GM12891 (cell line): ENCODE results near the gene PGS1.

ENCODE experiments used
- POLR2A ChIP-seq: IDR thresholded peaks from 2 replicates; pipeline ENCODE4 v1.6.1; 2011; ENCODE audit warnings: low read depth, low read length, control low read depth
- POLR2AphosphoS5 ChIP-seq: IDR thresholded peaks from 2 replicates; pipeline ENCODE4 v1.6.1; 2011; ENCODE audit warnings: low read depth, low read length, control low read depth
- SPI1 ChIP-seq: IDR thresholded peaks from 2 replicates; pipeline ENCODE4 v1.6.1; 2011; ENCODE audit warnings: low read depth, low read length, control low read depth
- TAF1 ChIP-seq: IDR thresholded peaks from 2 replicates; pipeline ENCODE4 v1.6.1; 2011; ENCODE audit warnings: low read depth, low read length, control low read depth

DNA sequence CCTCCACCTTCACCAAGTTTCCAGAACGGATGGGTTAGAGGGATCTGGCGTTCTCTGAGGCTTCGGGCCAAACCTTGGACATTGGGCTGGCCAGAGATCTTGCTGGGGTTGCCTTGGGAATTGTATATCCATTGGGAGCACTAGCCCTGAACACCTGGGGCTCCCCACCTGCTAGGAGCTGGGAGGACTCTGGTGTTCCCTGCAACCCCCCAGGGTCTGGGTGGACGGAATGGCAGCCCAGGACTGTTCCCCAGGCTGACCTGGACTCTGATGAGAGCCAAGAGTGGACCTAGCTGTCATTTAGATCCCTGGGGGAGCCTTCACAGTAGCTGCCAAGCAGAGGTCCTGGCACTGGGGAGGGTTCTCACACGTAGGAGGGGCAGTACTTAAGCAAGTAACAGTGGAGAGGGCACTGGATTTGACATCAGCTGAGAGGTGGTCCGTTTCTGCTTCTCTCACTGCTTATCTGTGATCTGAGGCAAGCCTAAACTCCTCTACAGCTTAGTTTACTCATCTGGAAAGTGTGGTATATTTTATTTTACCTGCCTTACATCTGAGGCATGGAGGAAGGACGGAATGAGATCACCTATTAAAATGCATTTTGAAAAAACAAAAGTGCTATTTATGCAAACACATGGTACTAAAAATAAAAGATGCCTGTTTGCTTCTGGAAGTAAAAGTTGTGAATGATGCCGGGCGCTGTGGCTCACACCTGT lies 30.2 kb upstream of the PGS1 start:
- TF ChIP-seq POLR2A: no peak
- TF ChIP-seq SPI1: no peak
- TF ChIP-seq POLR2AphosphoS5: no peak
- no peak for TF ChIP-seq TAF1
